Uterus (tissue), 4 donors: ENCODE data around the gene BCL11B. TPM values are rescaled to one million over a fixed set of nuclear protein-coding genes. Genes with fewer than 3 reads are reported as not detected.

ENCODE experiments used
- DNase-seq, 2 donors: peaks; one replicate each; pipeline ENCODE4 v3.0.0-alpha.2; 2019 to 2020
- H3K27ac ChIP-seq, 2 donors: fragments of 200-600 bp; sonication (generic); 1 replicate in 1 of 2; 2 replicates in 1 of 2; pipeline ENCODE4 v1.5.1; 2016 to 2018
- H3K27me3 ChIP-seq, 2 donors: fragments of 200-600 bp; sonication (generic); one replicate each; pipeline ENCODE4 v1.5.1; 2018 to 2019; ENCODE audit warnings: control low read depth in 1 of 2
- H3K36me3 ChIP-seq, 2 donors: fragments of 200-600 bp; sonication (generic); one replicate each; pipeline ENCODE4 v1.5.1; 2019; ENCODE audit warnings: control low read depth in 1 of 2
- H3K4me1 ChIP-seq, 2 donors: fragments of 200-600 bp; sonication (generic); one replicate each; pipeline ENCODE4 v1.5.1; 2018 to 2019; ENCODE audit warnings: control low read depth in 1 of 2
- H3K4me3 ChIP-seq, 2 donors: fragments of 200-600 bp; sonication (generic); 1 replicate in 1 of 2; 2 replicates in 1 of 2; pipeline ENCODE4 v1.5.1; 2018 to 2019; ENCODE audit warnings: mild to moderate bottlenecking in 1 of 2
- H3K9me3 ChIP-seq, 2 donors: fragments of 200-600 bp; sonication (generic); one replicate each; pipeline ENCODE4 v1.5.1; 2019; ENCODE audit warnings: control low read depth in 1 of 2
- POLR2A ChIP-seq, 2 donors: fragments of 450-650 bp; IDR thresholded peaks; one replicate each; pipeline ENCODE4 v1.6.1; 2016; ENCODE audit warnings: antibody characterized with exemption in 2 of 2, mild to moderate bottlenecking in 1 of 2, moderate library complexity in 1 of 2
- intact Hi-C: fragments of 100-400 bp; cut with DNase I; formaldehyde crosslinking; loops from one replicate; pipeline ENCODE4 v1.15.1; 2023; ENCODE audit warnings: low total_unique reads
- total RNA-seq, 4 donors: library from RNA; depleted of rRNA in 3 of 4; stranded (reverse); fragments of >200 nt in 3 of 4; gene quantifications; one replicate each; pipeline versions ENCODE4 v1.1.0 to v1.2.4, GENCODE V29; 2014 to 2023
- TF ChIP-seq, protein P1 (sequence below), 4 experiments: fragments of 200-600 bp in 2 of 4; fragments of 450-650 bp in 2 of 4; sonication (generic) in 2 of 4; IDR thresholded peaks; one replicate each; pipeline ENCODE4 v1.5.1; 2016 to 2019; ENCODE audit warnings: antibody characterized with exemption in 4 of 4, mild to moderate bottlenecking in 2 of 4, moderate library complexity in 1 of 4
- donor health status: DM: yes; HTN: yes; CAD: no.

BCL11B gene
- total RNA-seq, 4 donors from 2014 or later = 0.29 to 0.55 (median 0.46) TPM; not detected in 1

DNA sequence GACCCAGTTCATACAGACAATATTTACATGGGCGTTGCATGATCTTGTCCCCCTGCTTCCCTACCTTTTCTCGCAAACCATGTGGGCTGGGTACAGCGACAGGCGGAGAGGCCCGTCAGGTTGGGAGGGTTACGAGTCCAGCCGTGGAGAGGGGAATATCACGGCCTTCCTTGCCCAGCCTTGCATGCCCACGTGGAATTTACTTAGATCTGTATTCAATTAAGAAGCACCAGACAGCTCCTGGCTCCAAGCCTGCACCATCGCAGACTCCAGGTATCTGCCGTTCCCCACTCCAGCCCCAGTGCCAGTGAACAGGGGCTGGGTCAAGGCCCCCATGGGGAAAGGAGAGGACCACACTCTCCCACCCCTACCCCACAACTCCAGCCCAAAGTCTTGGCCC, 29.8 kb downstream of the BCL11B start:
- no peak overlapping the region for H3K27ac ChIP-seq
- H3K4me1 ChIP-seq = no peaks in the 10 kb centered on the region
- no peaks in the 10 kb centered on the region for H3K36me3 ChIP-seq
- no peak for DNase-seq
- no peaks in the 10 kb centered on the region for H3K9me3 ChIP-seq
- intact Hi-C loops = no loop called here
- H3K27me3 ChIP-seq = peaks cover 0 to 14% of the 10 kb centered on the region in 2 donors
- no peak overlapping the region for H3K4me3 ChIP-seq
- no peak for TF ChIP-seq POLR2A (IDR thresholded peaks at IDR 0.05)
- TF ChIP-seq, protein P1, sequence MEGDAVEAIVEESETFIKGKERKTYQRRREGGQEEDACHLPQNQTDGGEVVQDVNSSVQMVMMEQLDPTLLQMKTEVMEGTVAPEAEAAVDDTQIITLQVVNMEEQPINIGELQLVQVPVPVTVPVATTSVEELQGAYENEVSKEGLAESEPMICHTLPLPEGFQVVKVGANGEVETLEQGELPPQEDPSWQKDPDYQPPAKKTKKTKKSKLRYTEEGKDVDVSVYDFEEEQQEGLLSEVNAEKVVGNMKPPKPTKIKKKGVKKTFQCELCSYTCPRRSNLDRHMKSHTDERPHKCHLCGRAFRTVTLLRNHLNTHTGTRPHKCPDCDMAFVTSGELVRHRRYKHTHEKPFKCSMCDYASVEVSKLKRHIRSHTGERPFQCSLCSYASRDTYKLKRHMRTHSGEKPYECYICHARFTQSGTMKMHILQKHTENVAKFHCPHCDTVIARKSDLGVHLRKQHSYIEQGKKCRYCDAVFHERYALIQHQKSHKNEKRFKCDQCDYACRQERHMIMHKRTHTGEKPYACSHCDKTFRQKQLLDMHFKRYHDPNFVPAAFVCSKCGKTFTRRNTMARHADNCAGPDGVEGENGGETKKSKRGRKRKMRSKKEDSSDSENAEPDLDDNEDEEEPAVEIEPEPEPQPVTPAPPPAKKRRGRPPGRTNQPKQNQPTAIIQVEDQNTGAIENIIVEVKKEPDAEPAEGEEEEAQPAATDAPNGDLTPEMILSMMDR (IDR thresholded peaks at IDR 0.05) = no peak

DNA sequence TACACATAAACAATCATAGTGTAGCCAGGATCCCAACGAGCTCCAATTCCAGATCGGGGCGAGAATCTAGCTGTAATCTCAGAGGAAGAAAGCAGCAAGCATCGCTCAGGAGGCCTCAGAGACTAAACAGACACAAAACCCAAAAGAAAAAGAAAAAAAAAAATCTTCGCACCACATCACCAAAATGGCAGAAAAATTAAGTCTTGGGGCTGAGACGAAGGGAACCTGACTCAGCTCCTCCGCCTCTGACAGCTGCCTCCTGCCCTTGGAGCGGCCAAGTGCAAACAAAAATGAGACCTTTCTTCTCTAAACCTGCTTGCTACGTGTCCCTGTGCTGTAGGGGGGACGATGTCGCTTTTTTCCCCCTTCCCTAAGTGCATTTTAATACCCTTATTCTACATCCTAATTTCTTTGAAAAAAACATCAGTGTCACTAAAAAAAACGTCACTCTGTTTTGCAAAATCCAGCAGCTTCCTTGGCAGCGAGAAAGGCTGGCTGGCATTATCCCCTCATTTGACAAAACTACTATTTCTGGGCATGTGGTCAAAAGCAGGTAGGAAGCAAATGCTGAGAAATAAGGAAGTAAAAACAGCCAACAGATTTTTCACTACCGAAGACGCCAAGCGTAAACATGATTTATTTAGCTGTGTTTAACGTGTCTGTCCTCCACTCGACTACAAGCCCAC, 30.5 kb downstream of the BCL11B start:
- TF ChIP-seq, protein P1 (IDR thresholded peaks at IDR 0.05) = no peak
- TF ChIP-seq POLR2A (IDR thresholded peaks at IDR 0.05) = no peak

DNA sequence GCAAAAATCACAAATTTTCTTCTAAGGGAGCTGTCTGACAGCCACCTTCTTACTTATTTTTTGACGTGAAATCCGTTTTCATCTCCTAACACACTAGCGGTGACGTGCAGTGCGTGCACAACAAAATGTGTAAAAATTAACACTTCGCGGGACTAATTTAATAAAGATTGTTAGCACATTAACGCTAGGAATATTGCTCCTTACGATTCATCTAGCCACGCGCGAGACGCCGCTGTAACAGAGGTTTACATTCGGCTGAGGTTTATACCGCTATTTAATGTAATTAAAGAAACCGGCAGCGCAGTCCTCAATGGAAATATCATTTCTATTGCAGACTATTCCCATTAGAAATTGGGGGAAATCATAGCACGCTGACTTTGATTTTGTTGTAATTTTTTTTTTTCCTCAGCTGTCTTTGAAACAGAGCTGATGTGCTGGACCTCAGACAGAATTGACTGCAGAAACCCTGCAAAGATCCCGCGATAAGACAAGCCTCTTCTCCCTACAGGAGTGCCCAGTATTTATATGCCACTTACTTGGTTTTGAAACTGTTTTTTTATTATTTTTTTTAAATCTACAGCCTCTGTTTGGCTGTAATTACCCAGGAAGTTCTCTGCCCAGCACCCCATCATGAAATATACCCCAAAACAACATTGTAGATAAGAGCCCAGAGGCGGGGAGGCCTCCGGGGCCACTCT, 31.2 kb downstream of the BCL11B start:
- Histone ChIP-seq H3K27ac (no peak overlapping the region), H3K9me3 (no peaks in the 10 kb centered on the region), H3K4me3 (no peak overlapping the region), H3K4me1 (no peaks in the 10 kb centered on the region), H3K27me3 (peaks cover 0 to 3% of the 10 kb centered on the region in 2 donors), H3K36me3 (no peaks in the 10 kb centered on the region)
- no peak for TF ChIP-seq POLR2A (IDR thresholded peaks at IDR 0.05)
- TF ChIP-seq, protein P1 (IDR thresholded peaks at IDR 0.05) = no peak
- no peak for DNase-seq
- intact Hi-C loops = no loop called here

More for the DNA sequence above, 30.5 kb downstream of the BCL11B start:
- Histone ChIP-seq H3K4me3 (no peak overlapping the region), H3K4me1 (no peaks in the 10 kb centered on the region), H3K27ac (no peak overlapping the region), H3K36me3 (no peaks in the 10 kb centered on the region), H3K27me3 (peaks cover 0 to 8% of the 10 kb centered on the region in 2 donors), H3K9me3 (no peaks in the 10 kb centered on the region)
- DNase-seq = no peak
- intact Hi-C loops = no loop called here

DNA sequence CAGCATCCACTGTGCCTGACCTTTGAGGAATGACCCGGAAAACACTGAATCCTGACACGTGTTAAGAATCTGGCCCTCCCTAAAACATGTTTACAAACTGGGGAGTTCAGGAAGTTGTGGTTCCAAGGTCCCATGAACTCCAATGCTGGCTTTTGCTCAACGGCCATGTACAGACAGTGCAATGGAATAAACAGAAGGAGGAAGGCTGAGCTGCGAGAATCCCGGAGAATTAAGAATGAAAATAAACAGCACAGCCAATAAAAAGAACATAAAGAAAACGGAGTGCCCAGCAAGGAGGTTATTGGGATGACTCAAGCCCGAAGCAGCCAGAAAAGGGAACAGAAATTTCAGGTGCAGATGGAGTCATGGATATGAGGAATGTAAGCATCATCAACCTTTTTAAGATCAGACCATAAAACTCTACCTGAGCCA, 32.3 kb downstream of the BCL11B start:
- no peaks in the 10 kb centered on the region for H3K4me1 ChIP-seq
- no peak overlapping the region for H3K27ac ChIP-seq
- H3K9me3 ChIP-seq = no peaks in the 10 kb centered on the region
- no peaks in the 10 kb centered on the region for H3K27me3 ChIP-seq
- H3K4me3 ChIP-seq = no peak overlapping the region
- no peak for DNase-seq
- no peaks in the 10 kb centered on the region for H3K36me3 ChIP-seq
- TF ChIP-seq POLR2A (IDR thresholded peaks at IDR 0.05) = no peak
- TF ChIP-seq, protein P1 (IDR thresholded peaks at IDR 0.05) = no peak
- intact Hi-C loops = no loop called here

DNA sequence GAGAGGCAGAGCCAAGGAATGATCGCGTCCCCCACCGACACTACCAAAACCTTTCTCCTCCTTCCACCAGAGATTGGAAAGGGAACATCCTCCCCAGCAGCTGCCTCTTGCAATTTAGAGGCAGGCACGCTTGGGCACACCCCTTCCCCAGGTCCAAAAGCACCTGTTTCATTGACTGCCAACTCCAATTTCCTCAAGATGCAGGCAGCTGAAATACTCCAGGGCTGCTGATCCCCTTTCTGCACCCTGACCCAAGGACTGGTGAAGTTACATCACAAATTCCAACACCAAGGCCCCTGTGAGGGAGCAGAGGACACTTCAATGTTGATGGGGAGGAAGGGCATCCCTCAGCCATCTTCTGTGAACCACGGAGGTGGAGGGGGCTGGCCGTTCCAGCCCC, 33.8 kb downstream of the BCL11B start:
- H3K27me3 ChIP-seq = no peaks in the 10 kb centered on the region
- H3K9me3 ChIP-seq = no peaks in the 10 kb centered on the region
- intact Hi-C loops = no loop called here
- H3K4me3 ChIP-seq = no peak overlapping the region
- H3K27ac ChIP-seq = no peak overlapping the region
- no peaks in the 10 kb centered on the region for H3K4me1 ChIP-seq
- no peak for DNase-seq
- H3K36me3 ChIP-seq = no peaks in the 10 kb centered on the region
- no peak for TF ChIP-seq POLR2A (IDR thresholded peaks at IDR 0.05)
